Measurements from ENCODE around the gene SPATA31E1.

Gene SPATA31E1

GRCh38 chr9:87888501-87888900 lies 5.8 kb downstream of the SPATA31E1 start:
- no peak overlapping the region for H3K27ac Mint-ChIP-seq
- no peaks in the 10 kb centered on the region for H3K27me3 Mint-ChIP-seq (ENCODE audit: low read depth, poor library complexity)
- H3K36me3 Mint-ChIP-seq (ENCODE audit: low read depth), result no peaks in the 10 kb centered on the region
- no peak for TF ChIP-seq CTCF (IDR thresholded peaks at IDR 0.05)
- H3K4me3 Mint-ChIP-seq, result no peak overlapping the region
- no peak for DNase-seq
- peaks cover 8% of the 10 kb centered on the region for H3K4me1 Mint-ChIP-seq
- H3K9me3 Mint-ChIP-seq, result no peaks in the 10 kb centered on the region

GRCh38 chr9:87889065-87889881 lies 6.6 kb downstream of the SPATA31E1 start:
- Mint-ChIP-seq H3K4me1 (peaks cover 5% of the 10 kb centered on the region), H3K27ac (no peak overlapping the region), H3K9me3 (peaks cover 6% of the 10 kb centered on the region), H3K4me3 (no peak overlapping the region), H3K36me3 (ENCODE audit: low read depth) (no peaks in the 10 kb centered on the region), H3K27me3 (ENCODE audit: low read depth, poor library complexity) (peaks cover 2% of the 10 kb centered on the region)
- TF ChIP-seq CTCF (IDR thresholded peaks at IDR 0.05), result no peak
- no peak for DNase-seq

- H3K9me3 Mint-ChIP-seq, result peaks cover 9% of the 10 kb centered on the region
- DNase-seq, result no peak
- no peak overlapping the region for H3K27ac Mint-ChIP-seq
- peaks cover 5% of the 10 kb centered on the region for H3K4me1 Mint-ChIP-seq
- no peak overlapping the region for H3K4me3 Mint-ChIP-seq
- H3K36me3 Mint-ChIP-seq (ENCODE audit: low read depth), result no peaks in the 10 kb centered on the region
- no peak for TF ChIP-seq CTCF (IDR thresholded peaks at IDR 0.05)
- H3K27me3 Mint-ChIP-seq (ENCODE audit: low read depth, poor library complexity), result peaks cover 5% of the 10 kb centered on the region
Observed at GRCh38 chr9:87889882-87890252, 7.2 kb downstream of the SPATA31E1 start.

GRCh38 chr9:87890837-87891236 lies 8.2 kb downstream of the SPATA31E1 start:
- no peak overlapping the region for H3K27ac Mint-ChIP-seq
- H3K36me3 Mint-ChIP-seq (ENCODE audit: low read depth), result no peaks in the 10 kb centered on the region
- H3K9me3 Mint-ChIP-seq, result peaks cover 9% of the 10 kb centered on the region
- peaks cover 5% of the 10 kb centered on the region for H3K4me1 Mint-ChIP-seq
- TF ChIP-seq CTCF (IDR thresholded peaks at IDR 0.05), result no peak
- no peak for DNase-seq
- H3K4me3 Mint-ChIP-seq, result no peak overlapping the region
- peaks cover 5% of the 10 kb centered on the region for H3K27me3 Mint-ChIP-seq (ENCODE audit: low read depth, poor library complexity)

GRCh38 chr9:87891754-87892153 lies 9.1 kb downstream of the SPATA31E1 start:
- Mint-ChIP-seq H3K27ac (no peak overlapping the region), H3K4me1 (peaks cover 5% of the 10 kb centered on the region), H3K4me3 (no peak overlapping the region), H3K9me3 (peaks cover 9% of the 10 kb centered on the region), H3K36me3 (ENCODE audit: low read depth) (no peaks in the 10 kb centered on the region), H3K27me3 (ENCODE audit: low read depth, poor library complexity) (peaks cover 5% of the 10 kb centered on the region)
- no peak for DNase-seq
- TF ChIP-seq CTCF (IDR thresholded peaks at IDR 0.05), result no peak

- H3K36me3 Mint-ChIP-seq (ENCODE audit: low read depth), result no peaks in the 10 kb centered on the region
- no peak overlapping the region for H3K27ac Mint-ChIP-seq
- H3K9me3 Mint-ChIP-seq, result peaks cover 13% of the 10 kb centered on the region
- no peak for DNase-seq
- H3K4me1 Mint-ChIP-seq, result peaks cover 2% of the 10 kb centered on the region
- peaks cover 5% of the 10 kb centered on the region for H3K27me3 Mint-ChIP-seq (ENCODE audit: low read depth, poor library complexity)
- H3K4me3 Mint-ChIP-seq, result no peak overlapping the region
- no peak for TF ChIP-seq CTCF (IDR thresholded peaks at IDR 0.05)
Observed at GRCh38 chr9:87892956-87893355, 10.3 kb downstream of the SPATA31E1 start.

All from nephron progenitor cell (in vitro differentiated cells).